ENCODE data around the gene HOXC13.
A peak's percentile ranks its signal among the peaks of the same experiment; 100 is the strongest.

HOXC13 gene

GRCh38 chr12:53939141-53940108 is 794 bp downstream of the HOXC13 start:
- no peak for DNase-seq

- no peak for DNase-seq
These were observed 1.9 kb downstream of the HOXC13 start for GRCh38 chr12:53940443-53941014.

GRCh38 chr12:53941187-53941586 is 2.6 kb downstream of the HOXC13 start:
- DNase-seq: no peak

GRCh38 chr12:53941750-53942149 is 3.1 kb downstream of the HOXC13 start:
- no peak for DNase-seq

- DNase-seq: no peak
These were observed 3.9 kb downstream of the HOXC13 start for GRCh38 chr12:53942467-53942997.

GRCh38 chr12:53944209-53944608 is 5.6 kb downstream of the HOXC13 start:
- DNase-seq: no peak

GRCh38 chr12:53944907-53945847 is 6.5 kb downstream of the HOXC13 start:
- DNase-seq: no peak

- no peak for DNase-seq
These were observed 9.1 kb downstream of the HOXC13 start for GRCh38 chr12:53947743-53948142.

- no peak for DNase-seq
These were observed 10.3 kb downstream of the HOXC13 start for GRCh38 chr12:53948650-53949593.

- peak; percentile 84 for DNase-seq
These were observed 11.2 kb downstream of the HOXC13 start for GRCh38 chr12:53949631-53950436.

GRCh38 chr12:53950437-53950773 is 11.8 kb downstream of the HOXC13 start:
- DNase-seq: peak; percentile 26

- DNase-seq: no peak
These were observed 12.4 kb downstream of the HOXC13 start for GRCh38 chr12:53950789-53951576.

GRCh38 chr12:53951577-53952334 is 13.1 kb downstream of the HOXC13 start:
- no peak for DNase-seq

GRCh38 chr12:53952335-53952694 is 13.7 kb downstream of the HOXC13 start:
- no peak for DNase-seq

- DNase-seq: no peak
These were observed 14.5 kb downstream of the HOXC13 start for GRCh38 chr12:53952871-53953734.

- no peak for DNase-seq
These were observed 15.4 kb downstream of the HOXC13 start for GRCh38 chr12:53953831-53954693.

GRCh38 chr12:53954694-53955035 is 16.0 kb downstream of the HOXC13 start, which contains the start of gene HOXC12:
Gene HOXC12 (plus strand): TSS chr12:53954903. CDS start chr12:53954930, 27 bp downstream.
- DNase-seq: no peak

All from NCI-H69 (cell line).